Osteoblast (primary cell): ENCODE measurements around the gene ZRANB3. TPM values are rescaled to one million over a fixed set of nuclear protein-coding genes. Genes with fewer than 3 reads are reported as not detected.

ENCODE experiments used
- DNase-seq: peaks from one replicate; pipeline ENCODE4 v3.0.0; 2011; ENCODE audit warnings: low spot score, mixed read lengths; ENCODE audit not compliant: insufficient read length; ENCODE audit errors: missing footprints
- H2AFZ ChIP-seq: 2 replicates; pipeline ENCODE4 v1.6.0; 2011; ENCODE audit warnings: mild to moderate bottlenecking, low read length
- H3K27ac ChIP-seq: 2 replicates; pipeline ENCODE4 v1.5.1; 2011; ENCODE audit warnings: mild to moderate bottlenecking, low read depth, low read length, moderate library complexity
- H3K27me3 ChIP-seq: 2 replicates; pipeline ENCODE4 v1.6.0; 2012; ENCODE audit warnings: mild to moderate bottlenecking, control low read depth, inconsistent platforms, low read length, moderate library complexity; ENCODE audit not compliant: insufficient read depth
- H3K36me3 ChIP-seq: 2 replicates; pipeline ENCODE4 v1.5.1; 2011; ENCODE audit warnings: mild to moderate bottlenecking, low read length, control low read depth, moderate library complexity; ENCODE audit not compliant: insufficient read depth
- H3K4me1 ChIP-seq: 2 replicates; pipeline ENCODE4 v1.5.1; 2011; ENCODE audit warnings: mild to moderate bottlenecking, low read length, control low read depth, moderate library complexity; ENCODE audit not compliant: insufficient read depth
- H3K4me2 ChIP-seq: 2 replicates; pipeline ENCODE4 v1.6.0; 2011; ENCODE audit warnings: mild to moderate bottlenecking, low read length; ENCODE audit not compliant: insufficient read depth
- H3K4me3 ChIP-seq: fragments of 200-600 bp; sonication (generic); 3 replicates; pipeline ENCODE4 v1.5.1; 2012; ENCODE audit warnings: mild to moderate bottlenecking, low read length, inconsistent platforms; ENCODE audit not compliant: insufficient read depth
- H3K79me2 ChIP-seq: 2 replicates; pipeline ENCODE4 v1.6.0; 2012; ENCODE audit warnings: mild to moderate bottlenecking, low read length, control low read depth, inconsistent platforms; ENCODE audit not compliant: insufficient read depth
- H3K9me3 ChIP-seq: 2 replicates; pipeline ENCODE4 v1.5.1; 2011; ENCODE audit warnings: low read depth, low read length, control low read depth
- H4K20me1 ChIP-seq: 2 replicates; pipeline ENCODE4 v1.6.0; 2012; ENCODE audit warnings: mild to moderate bottlenecking, low read length, control low read depth; ENCODE audit not compliant: insufficient read depth
- CTCF ChIP-seq: IDR thresholded peaks from 2 replicates; pipeline ENCODE4 v1.5.1; 2011; ENCODE audit warnings: mild to moderate bottlenecking, low read depth, low read length, moderate library complexity; ENCODE audit errors: extremely low read depth
- total RNA-seq: library from RNA; depleted of rRNA; stranded (reverse); fragments of >200 nt; gene quantifications from 2 replicates; pipeline ENCODE4 v1.2.3, GENCODE V29; 2012

Gene ZRANB3
- total RNA-seq, 1 donor = 9.0 TPM

- no peak for TF ChIP-seq CTCF
- no peaks in the 10 kb centered on the region for H3K9me3 ChIP-seq
- H3K4me1 ChIP-seq = no peaks in the 10 kb centered on the region
- H2AFZ ChIP-seq = no peak overlapping the region
- no peak overlapping the region for H3K27ac ChIP-seq
- no peak overlapping the region for H3K4me3 ChIP-seq
- H3K27me3 ChIP-seq = no peaks in the 10 kb centered on the region
- H3K79me2 ChIP-seq = no peaks in the 10 kb centered on the region
- DNase-seq = no peak
- H3K4me2 ChIP-seq = no peak overlapping the region
- H4K20me1 ChIP-seq = peaks cover 2% of the 10 kb centered on the region
- H3K36me3 ChIP-seq = peaks cover 24% of the 10 kb centered on the region
These were observed 356.3 kb downstream of the ZRANB3 start for GRCh38 chr2:135174810-135175093.

- TF ChIP-seq CTCF = no peak
- no peak for DNase-seq
- Histone ChIP-seq H2AFZ (no peak overlapping the region), H3K4me1 (no peaks in the 10 kb centered on the region), H3K4me3 (no peak overlapping the region), H3K4me2 (no peak overlapping the region), H3K36me3 (peaks cover 29% of the 10 kb centered on the region), H3K27ac (no peak overlapping the region), H3K79me2 (no peaks in the 10 kb centered on the region), H4K20me1 (peaks cover 2% of the 10 kb centered on the region), H3K27me3 (no peaks in the 10 kb centered on the region), H3K9me3 (no peaks in the 10 kb centered on the region)
These were observed 356.8 kb downstream of the ZRANB3 start for GRCh38 chr2:135174049-135174809.

GRCh38 chr2:135169900-135170753, 360.9 kb downstream of the ZRANB3 start:
- H3K4me3 ChIP-seq = no peak overlapping the region
- H3K4me2 ChIP-seq = no peak overlapping the region
- H3K27ac ChIP-seq = no peak overlapping the region
- no peak for DNase-seq
- no peaks in the 10 kb centered on the region for H3K79me2 ChIP-seq
- no peak overlapping the region for H2AFZ ChIP-seq
- no peaks in the 10 kb centered on the region for H3K9me3 ChIP-seq
- no peaks in the 10 kb centered on the region for H3K27me3 ChIP-seq
- peaks cover 2% of the 10 kb centered on the region for H4K20me1 ChIP-seq
- TF ChIP-seq CTCF = no peak
- no peaks in the 10 kb centered on the region for H3K4me1 ChIP-seq
- H3K36me3 ChIP-seq = peaks cover 44% of the 10 kb centered on the region

GRCh38 chr2:135168204-135168856, 362.7 kb downstream of the ZRANB3 start:
- H3K36me3 ChIP-seq = peaks cover 56% of the 10 kb centered on the region
- H3K4me1 ChIP-seq = peaks cover 9% of the 10 kb centered on the region
- H3K4me2 ChIP-seq = no peak overlapping the region
- peak; percentile 14 for TF ChIP-seq CTCF
- no peak for DNase-seq
- H3K79me2 ChIP-seq = no peaks in the 10 kb centered on the region
- H3K27me3 ChIP-seq = no peaks in the 10 kb centered on the region
- peaks cover 2% of the 10 kb centered on the region for H4K20me1 ChIP-seq
- no peak overlapping the region for H2AFZ ChIP-seq
- no peak overlapping the region for H3K27ac ChIP-seq
- no peaks in the 10 kb centered on the region for H3K9me3 ChIP-seq
- H3K4me3 ChIP-seq = no peak overlapping the region
